SH-SY5Y (cell line): ENCODE results near the gene FAM200A.

Experiments
- GATA2 ChIP-seq: IDR thresholded peaks from 2 replicates; pipeline ENCODE4 v1.6.1; 2011; ENCODE audit warnings: mild to moderate bottlenecking, low read depth, low read length
- GATA3 ChIP-seq: IDR thresholded peaks from 2 replicates; pipeline ENCODE4 v1.6.1; 2011; ENCODE audit warnings: low read depth, mild to moderate bottlenecking, low read length, moderate library complexity

DNA sequence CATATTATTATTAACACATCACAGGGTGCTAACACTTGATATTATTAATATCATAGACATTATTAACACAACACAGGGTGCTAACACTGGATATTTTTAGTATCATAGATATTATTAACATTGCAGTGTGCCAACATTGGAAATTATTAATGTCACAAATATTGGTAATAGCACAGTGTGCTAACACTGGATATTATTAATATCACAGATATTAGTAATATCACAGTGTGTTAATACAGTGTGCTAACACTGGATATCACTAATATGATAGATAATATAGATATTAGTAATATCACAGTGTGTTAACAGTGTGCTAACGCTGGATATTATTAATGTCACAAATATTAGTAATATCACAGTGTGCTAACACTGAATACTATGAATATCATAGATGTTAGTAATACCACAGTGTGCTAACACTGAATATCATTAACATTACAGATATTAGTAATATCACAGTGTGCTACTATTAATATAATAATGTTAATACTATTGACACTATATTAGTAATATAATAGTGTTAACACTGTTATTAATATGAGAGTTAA is 44.6 kb upstream of the FAM200A start:
- TF ChIP-seq GATA2 (no peak), GATA3 (no peak)
